ENCODE measurements around the gene HFE. TPM values are rescaled to one million over a fixed set of nuclear protein-coding genes. Genes with fewer than 3 reads are reported as not detected.
A peak's percentile ranks its signal among the peaks of the same experiment; 100 is the strongest.
"Not testable (repeated sequence)": the region's sequence is repeated elsewhere in the genome, so short reads cannot be mapped to it uniquely, and the experiment has no call there.

Gene HFE
- polyA plus RNA-seq, 1 donor: 5.9 TPM

DNA sequence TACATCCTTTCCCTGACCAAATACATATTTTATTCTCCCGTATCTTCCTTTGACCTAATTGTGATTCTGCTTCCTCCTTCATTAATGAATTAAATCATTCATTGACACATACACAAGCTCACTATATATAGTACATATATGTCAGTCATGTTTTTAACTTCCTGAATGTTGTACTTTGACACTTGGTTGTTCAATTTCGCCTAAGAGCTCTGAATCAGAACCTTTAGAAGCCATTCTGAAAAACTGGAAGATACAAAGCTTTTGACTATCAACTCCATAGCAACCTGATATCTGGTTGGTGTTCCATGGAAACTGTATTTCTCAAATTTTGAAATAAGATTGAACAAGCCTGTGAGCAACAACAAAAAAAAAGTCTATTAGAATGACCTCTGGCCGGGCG is 27.3 kb upstream of the HFE start:
- no peak for DNase-seq

DNA sequence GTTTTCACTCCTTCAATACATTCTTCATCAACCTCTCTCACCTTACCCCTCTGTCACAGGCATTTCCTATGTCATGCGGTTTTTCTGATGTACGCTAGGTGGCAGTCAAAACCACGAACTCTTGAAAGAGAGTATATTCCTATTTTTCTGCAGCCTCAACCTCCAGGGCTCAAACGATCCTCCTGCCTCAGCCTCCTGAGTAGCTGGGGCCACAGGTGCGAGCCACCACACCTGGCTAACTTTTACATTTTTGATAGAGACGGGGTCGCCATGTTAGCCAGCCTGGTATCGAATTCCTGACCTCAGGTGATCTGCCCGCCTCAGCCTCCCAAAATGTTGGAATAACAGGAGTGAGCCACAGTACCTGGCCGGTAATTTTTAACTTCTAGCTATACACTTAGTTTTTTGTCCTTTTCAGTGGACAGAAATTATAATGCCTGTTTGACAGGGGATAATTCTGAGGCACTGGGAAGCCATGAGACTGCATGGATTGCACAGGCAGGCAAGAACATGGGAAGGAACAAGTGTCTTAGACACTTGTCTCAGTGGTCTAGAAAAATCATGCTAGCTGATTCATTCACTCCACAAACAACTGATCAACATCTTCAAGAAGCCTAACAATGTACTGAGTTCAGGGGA is 22.5 kb upstream of the HFE start:
- DNase-seq: peak; percentile 30

DNA sequence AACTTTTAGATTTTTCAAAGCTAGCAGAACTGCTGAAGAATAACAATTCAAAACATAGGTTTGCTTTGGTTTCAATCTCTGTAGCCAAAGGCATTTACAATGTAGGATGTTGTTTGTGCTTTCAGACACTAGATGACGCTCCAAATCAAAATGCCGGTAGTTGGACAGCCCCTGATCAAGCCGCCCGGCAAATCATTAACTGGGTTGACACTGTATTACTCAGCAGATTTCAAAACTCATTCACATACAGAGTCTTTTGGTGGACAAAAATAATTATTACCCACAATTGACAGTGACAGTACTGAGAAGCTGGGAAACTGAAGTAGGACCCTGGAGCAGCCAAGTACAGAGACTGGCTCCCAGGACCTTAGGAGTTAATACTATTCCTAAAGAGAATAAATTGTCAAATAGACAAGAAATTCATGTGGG is 21.3 kb upstream of the HFE start:
- peak; percentile 72 for DNase-seq

DNA sequence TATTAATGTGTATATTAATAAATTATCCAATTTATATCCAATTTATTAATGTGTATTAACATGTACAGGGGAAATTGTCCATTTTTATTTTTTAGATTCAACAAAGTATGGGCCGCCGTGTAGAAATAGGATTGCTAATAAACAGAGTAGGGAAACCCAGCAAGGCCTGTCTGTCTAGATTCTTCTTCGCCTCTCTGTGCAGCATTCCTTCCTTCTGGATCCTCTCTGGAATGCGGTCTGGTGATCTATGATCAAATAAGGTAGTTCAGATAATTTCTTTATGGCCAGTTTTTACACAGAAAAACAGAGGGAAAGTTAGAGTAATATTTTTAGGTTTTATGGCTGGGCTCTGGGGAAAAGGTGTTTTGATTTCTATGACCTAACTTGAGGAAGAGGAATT is 19.9 kb upstream of the HFE start:
- no peak for DNase-seq

DNA sequence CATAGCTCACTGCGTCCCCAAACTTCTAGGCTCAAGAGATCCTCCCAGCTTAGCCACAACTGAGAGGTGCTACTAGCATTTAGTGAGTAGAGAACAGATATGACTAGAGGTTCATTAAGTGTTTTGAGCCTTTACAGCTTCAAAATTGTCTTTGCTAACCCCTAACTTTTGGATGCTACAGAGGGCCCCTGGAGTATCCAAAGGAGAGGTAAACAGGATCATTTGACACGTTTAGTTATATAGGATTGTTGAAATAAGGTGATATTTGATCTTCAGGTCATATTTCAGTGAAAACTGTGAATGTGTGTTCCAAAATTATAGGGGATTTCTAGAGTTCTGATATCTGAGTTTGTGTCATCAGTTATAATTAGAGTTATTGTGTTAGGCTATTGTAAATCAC is 19.2 kb upstream of the HFE start:
- DNase-seq: no peak

DNA sequence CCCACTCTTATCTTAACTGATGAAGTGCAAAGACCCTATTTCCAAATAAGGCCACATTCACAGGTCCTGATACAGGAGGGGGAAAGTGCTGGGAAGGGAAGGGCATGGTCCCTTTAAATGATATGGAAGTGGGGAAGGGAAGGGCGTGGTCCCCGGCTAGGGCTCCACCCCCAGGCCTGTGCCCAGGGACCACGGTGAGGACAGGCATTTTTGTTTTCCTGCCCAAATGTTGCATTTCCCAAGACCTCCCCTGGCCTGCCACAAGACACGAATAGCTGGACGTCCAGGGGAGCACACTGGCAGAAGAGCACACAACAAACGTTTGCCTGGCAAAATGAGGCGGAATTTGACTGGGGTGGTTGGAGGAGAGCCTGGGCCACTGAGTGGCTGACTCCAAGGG is 16.1 kb upstream of the HFE start:
- no peak for DNase-seq

DNA sequence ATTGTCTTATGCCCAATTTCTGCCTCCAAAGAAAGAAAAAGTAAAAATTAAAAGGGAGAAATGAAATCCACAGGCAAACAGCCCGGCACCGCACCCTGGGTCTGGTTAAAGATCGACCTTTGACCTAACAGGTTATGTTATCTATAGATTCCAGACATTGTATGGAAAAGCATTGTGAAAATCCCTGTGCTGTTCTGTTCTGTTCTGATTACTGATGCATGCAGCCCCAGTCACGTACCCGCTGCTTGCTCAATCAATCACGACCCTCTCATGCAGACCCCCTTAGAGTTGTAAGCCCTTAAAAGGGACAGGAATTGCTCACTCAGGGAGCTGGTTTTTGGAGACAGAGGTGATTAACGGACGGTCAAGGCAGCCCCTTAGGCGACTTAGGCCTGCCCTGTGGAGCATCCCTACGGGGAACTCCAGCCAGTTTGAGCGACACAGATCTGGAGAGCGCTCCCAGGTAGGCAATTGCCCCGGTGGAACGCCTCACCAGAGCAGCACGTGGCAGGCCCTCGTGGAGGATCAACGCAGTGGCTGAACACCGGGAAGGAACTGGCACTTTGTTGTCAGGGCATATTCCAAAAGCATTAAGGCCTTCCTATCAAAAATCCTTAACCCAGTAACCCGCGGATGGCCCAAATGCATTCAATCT is 12.0 kb upstream of the HFE start:
- no peak for DNase-seq

DNA sequence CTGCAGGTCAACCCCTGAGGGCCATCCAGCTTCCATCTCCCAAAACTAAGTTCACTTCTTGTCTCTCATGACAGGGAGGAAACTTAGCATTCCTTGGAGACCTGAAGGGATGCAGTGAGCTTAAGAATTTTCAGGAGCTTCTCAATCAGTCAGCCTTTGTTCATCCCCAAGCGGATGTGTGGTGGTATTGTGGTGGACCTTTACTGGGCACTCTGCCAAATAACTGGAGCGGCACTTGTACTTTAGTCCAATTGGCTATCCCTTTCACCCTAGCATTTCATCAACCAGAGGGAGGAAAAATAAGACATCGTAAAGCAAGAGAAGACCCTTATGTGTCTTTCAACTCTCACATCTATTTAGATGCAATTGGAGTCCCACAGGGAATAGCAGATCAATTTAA is 9.2 kb upstream of the HFE start:
- DNase-seq: not testable (repeated sequence)

DNA sequence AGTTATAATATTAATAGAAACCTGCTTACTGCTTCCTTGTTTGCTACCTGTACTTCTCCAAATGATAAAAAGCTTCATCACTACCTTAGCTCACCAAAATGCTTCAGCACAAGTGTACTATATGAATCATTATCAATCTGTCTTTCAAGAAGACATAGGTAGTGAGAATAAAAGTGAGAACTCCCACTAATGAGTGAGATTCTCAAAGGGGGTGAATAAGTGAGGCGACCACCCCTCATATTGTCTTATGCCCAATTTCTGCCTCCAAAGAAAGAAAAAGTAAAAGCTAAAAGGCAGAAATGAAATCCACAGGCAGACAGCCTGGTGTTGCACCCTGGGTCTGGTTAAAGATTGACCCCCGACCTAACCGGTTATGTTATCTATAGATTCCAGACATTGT is 6.1 kb upstream of the HFE start:
- DNase-seq: not testable (repeated sequence)

DNA sequence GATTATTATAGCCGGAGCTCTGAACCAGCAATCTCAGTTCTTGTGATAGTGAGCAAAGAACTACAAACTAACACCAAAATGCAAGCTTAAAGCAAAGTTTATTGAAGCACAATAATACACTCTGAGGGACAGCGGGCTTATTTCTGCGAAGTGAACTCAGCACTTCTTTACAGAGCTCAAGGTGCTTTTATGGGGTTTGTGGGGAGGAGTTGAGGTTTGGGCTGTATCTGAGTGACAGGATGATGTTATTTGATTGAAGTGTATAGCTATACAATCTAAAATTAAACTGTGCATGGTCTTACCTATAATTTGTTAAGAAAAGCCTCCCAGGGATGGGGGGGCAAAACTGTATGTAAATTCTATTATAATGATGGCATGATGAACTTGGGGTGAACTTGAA is 1.0 kb upstream of the HFE start:
- no peak for DNase-seq

DNA sequence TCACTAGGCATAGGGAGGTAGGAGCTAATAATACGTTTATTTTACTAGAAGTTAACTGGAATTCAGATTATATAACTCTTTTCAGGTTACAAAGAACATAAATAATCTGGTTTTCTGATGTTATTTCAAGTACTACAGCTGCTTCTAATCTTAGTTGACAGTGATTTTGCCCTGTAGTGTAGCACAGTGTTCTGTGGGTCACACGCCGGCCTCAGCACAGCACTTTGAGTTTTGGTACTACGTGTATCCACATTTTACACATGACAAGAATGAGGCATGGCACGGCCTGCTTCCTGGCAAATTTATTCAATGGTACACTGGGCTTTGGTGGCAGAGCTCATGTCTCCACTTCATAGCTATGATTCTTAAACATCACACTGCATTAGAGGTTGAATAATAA is 1.1 kb downstream of the HFE start:
- DNase-seq: peak; percentile 12

DNA sequence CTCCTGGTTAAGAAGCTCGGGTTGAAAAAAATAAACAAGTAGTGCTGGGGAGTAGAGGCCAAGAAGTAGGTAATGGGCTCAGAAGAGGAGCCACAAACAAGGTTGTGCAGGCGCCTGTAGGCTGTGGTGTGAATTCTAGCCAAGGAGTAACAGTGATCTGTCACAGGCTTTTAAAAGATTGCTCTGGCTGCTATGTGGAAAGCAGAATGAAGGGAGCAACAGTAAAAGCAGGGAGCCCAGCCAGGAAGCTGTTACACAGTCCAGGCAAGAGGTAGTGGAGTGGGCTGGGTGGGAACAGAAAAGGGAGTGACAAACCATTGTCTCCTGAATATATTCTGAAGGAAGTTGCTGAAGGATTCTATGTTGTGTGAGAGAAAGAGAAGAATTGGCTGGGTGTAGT is 2.0 kb downstream of the HFE start:
- DNase-seq: no peak

DNA sequence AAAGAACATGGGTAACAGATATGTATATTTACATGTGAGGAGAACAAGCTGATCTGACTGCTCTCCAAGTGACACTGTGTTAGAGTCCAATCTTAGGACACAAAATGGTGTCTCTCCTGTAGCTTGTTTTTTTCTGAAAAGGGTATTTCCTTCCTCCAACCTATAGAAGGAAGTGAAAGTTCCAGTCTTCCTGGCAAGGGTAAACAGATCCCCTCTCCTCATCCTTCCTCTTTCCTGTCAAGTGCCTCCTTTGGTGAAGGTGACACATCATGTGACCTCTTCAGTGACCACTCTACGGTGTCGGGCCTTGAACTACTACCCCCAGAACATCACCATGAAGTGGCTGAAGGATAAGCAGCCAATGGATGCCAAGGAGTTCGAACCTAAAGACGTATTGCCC is 5.2 kb downstream of the HFE start:
- DNase-seq: no peak

DNA sequence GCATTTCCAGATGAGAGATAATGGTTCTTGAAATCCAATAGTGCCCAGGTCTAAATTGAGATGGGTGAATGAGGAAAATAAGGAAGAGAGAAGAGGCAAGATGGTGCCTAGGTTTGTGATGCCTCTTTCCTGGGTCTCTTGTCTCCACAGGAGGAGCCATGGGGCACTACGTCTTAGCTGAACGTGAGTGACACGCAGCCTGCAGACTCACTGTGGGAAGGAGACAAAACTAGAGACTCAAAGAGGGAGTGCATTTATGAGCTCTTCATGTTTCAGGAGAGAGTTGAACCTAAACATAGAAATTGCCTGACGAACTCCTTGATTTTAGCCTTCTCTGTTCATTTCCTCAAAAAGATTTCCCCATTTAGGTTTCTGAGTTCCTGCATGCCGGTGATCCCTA is 6.8 kb downstream of the HFE start:
- DNase-seq: no peak

DNA sequence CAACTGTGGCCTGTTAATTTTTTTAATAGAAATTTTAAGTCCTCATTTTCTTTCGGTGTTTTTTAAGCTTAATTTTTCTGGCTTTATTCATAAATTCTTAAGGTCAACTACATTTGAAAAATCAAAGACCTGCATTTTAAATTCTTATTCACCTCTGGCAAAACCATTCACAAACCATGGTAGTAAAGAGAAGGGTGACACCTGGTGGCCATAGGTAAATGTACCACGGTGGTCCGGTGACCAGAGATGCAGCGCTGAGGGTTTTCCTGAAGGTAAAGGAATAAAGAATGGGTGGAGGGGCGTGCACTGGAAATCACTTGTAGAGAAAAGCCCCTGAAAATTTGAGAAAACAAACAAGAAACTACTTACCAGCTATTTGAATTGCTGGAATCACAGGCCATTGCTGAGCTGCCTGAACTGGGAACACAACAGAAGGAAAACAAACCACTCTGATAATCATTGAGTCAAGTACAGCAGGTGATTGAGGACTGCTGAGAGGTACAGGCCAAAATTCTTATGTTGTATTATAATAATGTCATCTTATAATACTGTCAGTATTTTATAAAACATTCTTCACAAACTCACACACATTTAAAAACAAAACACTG is 10.1 kb downstream of the HFE start:
- DNase-seq: peak; percentile 64

DNA sequence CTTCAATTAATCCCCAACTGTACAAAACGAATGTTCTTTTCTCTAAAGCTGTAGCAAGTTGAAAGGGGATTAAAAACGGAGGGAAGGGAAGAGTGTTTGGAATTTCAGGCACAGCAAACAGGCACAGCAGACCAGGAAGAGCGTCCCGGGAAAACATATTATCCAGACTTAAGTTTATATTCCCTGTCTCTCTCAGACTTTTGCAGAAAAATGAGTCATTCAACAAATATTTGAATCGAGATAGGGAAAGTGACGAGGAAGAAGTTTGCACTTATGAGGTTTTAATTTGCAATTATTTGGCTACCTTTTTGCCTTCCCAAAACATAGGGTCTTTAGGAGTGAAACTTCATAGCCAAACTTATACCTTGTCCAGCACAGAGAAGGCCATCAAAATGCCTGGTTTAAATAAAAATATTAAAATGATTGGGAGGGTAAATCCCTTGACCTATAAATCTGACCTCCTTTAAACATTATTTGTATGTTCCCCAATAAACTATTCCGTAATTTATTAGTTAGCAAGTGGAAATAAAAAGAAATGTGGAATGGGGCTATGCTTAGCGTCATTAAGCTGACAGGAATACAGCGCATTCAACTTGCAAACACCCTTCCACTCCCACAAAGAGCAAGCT is 16.0 kb downstream of the HFE start:
- peak; percentile 23 for DNase-seq

DNA sequence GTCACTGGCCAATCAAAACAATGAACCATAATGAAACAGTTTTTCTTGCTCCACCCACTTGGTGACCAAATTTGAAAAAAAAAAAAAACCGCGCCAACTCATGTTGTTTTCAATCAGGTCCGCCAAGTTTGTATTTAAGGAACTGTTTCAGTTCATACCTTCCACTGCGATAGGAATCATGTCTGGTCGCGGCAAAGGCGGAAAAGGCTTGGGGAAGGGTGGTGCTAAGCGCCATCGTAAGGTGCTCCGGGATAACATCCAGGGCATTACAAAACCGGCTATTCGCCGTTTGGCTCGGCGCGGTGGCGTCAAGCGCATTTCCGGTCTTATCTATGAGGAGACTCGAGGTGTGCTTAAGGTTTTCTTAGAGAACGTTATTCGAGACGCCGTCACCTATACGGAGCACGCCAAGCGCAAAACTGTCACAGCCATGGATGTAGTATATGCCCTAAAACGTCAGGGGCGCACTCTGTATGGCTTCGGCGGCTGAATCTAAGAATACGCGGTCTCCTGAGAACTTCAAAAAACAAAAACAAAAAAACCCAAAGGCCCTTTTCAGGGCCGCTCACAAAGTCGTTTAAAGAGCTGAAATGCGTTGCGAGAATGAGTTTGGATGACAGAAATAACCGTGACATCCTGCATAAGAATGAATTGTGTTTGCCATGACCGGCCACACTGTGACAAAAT is 16.7 kb downstream of the HFE start:
- DNase-seq: peak; percentile 92

DNA sequence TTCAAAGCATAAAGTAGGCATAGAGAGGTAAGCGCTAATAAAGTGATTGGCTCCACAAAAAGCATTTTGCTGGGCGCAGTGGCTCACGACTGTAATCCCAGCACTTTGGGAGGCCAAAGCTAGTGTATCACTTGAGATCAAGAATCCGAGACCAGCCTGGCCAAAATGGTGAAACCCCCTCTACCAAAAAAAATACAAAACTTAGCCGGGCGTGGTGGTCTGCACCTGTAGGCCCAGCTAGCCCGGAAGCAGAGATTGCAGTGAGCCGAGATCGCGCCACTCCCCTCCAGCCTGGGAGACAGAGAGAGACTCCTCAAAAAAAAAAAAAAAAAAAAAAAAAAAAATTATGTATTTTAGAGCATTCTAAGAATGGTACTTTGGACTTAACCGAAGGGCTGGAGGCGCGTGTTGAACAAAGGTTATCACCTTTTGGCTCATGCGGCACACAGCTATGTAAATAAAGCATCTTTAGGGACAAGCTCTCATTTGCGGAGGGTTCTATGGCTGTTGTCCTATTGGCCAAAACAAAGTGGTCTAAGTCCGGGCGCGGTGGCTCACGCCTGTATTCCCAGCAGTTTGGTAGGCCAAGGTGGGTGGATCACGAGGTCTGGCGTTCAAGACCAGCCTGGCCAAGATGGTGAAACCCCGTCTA is 17.4 kb downstream of the HFE start:
- no peak for DNase-seq

DNA sequence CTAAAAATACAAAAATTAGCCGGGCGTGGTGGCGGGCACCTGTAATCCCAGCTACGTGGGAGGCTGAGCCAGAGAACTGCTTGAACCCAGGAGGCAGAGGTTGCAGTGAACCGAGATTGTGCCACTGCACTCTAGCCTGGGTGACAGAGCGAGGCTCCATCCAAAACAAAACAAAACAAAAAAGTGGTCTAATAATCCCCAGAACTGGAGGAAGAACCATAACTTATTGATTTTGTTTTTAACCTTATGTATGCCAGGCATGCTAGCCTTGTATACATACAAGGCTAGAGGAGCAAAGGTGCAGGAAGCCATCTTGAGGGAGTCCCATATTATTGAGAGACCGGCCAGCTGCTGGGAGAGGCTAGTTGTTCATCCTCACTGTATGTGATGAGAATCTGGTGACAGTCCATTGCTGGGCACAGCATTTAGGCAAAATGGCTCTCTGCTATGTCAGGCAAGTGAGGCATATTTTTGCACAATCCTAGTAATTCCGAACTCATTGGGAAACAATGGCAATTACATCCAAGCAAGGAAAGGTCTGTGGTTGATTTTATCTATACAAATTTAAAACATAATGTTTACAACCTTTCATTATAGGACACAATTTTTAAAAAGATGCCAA is 18.0 kb downstream of the HFE start:
- DNase-seq: no peak

DNA sequence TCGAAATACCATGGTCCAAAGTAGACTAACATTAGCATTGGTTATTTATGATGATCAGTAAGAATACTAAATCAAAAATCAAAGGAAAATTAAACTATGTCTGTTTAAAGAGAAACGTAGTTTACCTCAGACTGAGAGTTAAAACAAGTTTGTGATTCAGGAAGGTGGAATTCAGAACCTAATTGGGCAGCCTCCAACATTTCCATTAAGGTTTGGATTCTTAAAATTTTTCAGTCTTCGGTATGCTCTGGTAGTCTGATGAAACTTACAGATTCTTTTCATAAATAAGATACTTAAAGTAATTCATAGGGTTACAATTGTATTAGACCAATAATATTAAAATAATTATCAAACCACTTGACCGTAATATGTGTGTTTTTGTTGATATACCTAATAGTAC is 18.6 kb downstream of the HFE start:
- no peak for DNase-seq

DNA sequence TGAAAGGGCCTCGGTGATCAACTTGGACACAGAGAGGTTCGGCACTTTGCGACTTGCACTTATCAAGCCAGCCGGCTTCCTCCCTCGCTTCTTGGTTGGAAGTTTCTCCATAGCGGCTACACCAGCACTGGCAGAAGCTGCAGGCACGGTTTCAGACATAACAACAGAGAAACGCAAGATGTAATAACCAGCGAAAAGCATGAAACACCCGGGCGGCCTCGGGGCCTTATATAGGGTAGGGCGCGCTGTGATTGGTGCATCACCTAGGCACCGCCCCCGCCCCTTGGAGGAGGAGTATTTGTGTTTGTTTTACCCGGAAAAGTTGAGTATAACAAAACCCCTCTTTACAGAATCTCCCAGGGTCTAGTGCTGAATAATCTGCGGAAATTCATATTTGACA is 20.7 kb downstream of the HFE start:
- no peak for DNase-seq

DNA sequence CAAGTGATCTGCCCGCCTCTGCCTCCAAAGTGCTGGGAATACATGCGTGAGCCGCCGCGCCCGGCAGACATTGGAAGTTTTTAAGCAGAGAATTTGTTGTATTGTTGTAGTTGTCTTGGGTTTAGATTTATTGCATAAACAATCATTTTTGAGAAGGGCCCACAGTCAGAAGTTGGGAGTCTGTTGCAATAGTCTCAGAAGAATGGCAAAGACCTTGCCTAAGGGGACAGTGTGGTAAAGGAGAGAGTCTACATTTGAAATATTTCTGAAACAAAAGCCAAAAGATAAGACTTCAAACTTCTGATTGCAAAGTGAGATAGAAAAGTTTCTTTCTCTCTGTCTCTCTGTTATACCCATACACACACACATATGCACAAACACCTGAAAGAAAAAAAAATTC is 22.5 kb downstream of the HFE start:
- no peak for DNase-seq
